CD4-positive, alpha-beta T cell treated with Interleukin-4 for 4 hours (primary cell): ENCODE results near the gene TMEM239.
"Not testable (repeated sequence)": the region's sequence is repeated elsewhere in the genome, so short reads cannot be mapped to it uniquely, and the experiment has no call there.

Source experiments
- DNase-seq: peaks from one replicate; pipeline ENCODE4 v3.0.0-alpha.2; 2020

TMEM239 gene

GRCh38 chr20:2816030-2816582 is at the start of gene TMEM239:
TSS of gene TMEM239 (plus strand) at chr20:2816364. CDS start at chr20:2816555, 191 bp downstream.
- DNase-seq = no peak

- DNase-seq = no peak
Observed at GRCh38 chr20:2767768-2768631, 48.2 kb upstream of the TMEM239 start.

- DNase-seq = no peak
Observed at GRCh38 chr20:2768632-2769015, 47.5 kb upstream of the TMEM239 start.

GRCh38 chr20:2770091-2770490 is 46.1 kb upstream of the TMEM239 start:
- DNase-seq = not testable (repeated sequence)

- no peak for DNase-seq
Observed at GRCh38 chr20:2771631-2772080, 44.5 kb upstream of the TMEM239 start.

- DNase-seq = no peak
Observed at GRCh38 chr20:2773812-2774211, 42.4 kb upstream of the TMEM239 start.

- DNase-seq = no peak
Observed at GRCh38 chr20:2775139-2775538, 41.0 kb upstream of the TMEM239 start.

- DNase-seq = no peak
Observed at GRCh38 chr20:2778602-2779321, 37.4 kb upstream of the TMEM239 start.

- no peak for DNase-seq
Observed at GRCh38 chr20:2780948-2781347, 35.2 kb upstream of the TMEM239 start.

- no peak for DNase-seq
Observed at GRCh38 chr20:2783908-2784566, 32.1 kb upstream of the TMEM239 start.

- DNase-seq = no peak
Observed at GRCh38 chr20:2793471-2793870, 22.7 kb upstream of the TMEM239 start.

GRCh38 chr20:2794202-2794748 is 21.9 kb upstream of the TMEM239 start:
- no peak for DNase-seq

- DNase-seq = no peak
Observed at GRCh38 chr20:2794866-2795447, 21.2 kb upstream of the TMEM239 start.

- DNase-seq = no peak
Observed at GRCh38 chr20:2795451-2795850, 20.7 kb upstream of the TMEM239 start.

- DNase-seq = no peak
Observed at GRCh38 chr20:2796011-2796660, 20.0 kb upstream of the TMEM239 start.

- DNase-seq = no peak
Observed at GRCh38 chr20:2797136-2797983, 18.8 kb upstream of the TMEM239 start.

- DNase-seq = no peak
Observed at GRCh38 chr20:2798095-2798805, 17.9 kb upstream of the TMEM239 start.

GRCh38 chr20:2798814-2799213 is 17.4 kb upstream of the TMEM239 start:
- no peak for DNase-seq

- DNase-seq = no peak
Observed at GRCh38 chr20:2799271-2799670, 16.9 kb upstream of the TMEM239 start.
